ENCODE measurements around the gene GDPD3.
"Not testable (repeated sequence)": the region's sequence is repeated elsewhere in the genome, so short reads cannot be mapped to it uniquely, and the experiment has no call there.

The GDPD3 gene

DNA sequence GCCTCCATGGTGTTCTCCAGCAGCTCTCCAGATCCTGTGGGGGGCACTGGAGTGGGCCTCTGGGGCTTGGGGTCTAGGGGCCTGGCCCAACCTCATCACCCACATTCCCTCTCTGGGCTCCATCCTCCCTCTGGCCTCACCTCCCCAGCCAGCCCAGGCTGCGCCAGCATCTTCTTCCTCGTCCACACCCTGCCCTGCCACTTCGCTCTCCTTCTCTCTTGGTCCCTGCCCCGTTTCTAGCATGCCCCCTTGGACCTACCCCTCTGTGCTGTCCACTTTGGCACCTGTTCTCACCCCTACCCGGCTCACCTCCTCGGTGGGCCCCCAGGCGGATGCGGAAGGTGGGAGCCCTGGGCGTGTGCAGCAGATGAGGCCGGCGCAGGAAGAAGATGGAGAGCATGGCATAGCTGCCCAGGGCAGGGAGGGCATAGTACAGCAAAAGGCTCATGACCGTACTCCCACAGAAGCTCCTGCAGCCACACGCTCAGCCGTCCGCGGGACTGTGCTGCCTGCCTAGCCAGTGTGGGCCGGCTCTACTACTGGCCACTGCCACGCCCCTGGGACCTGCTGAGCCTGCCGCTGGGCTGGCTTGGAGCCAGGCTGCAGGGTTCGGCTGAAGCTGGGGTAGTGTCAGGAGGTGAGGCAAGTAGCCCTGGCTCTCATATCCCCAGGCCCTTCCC lies at the start of gene GDPD3:
TSS of gene GDPD3 (minus strand) at position 507 of the 680 bp plus-strand sequence. CDS start at position 448, 59 bp downstream.
- no peak for DNase-seq (ENCODE audit: low read depth in 2 of 2)

DNA sequence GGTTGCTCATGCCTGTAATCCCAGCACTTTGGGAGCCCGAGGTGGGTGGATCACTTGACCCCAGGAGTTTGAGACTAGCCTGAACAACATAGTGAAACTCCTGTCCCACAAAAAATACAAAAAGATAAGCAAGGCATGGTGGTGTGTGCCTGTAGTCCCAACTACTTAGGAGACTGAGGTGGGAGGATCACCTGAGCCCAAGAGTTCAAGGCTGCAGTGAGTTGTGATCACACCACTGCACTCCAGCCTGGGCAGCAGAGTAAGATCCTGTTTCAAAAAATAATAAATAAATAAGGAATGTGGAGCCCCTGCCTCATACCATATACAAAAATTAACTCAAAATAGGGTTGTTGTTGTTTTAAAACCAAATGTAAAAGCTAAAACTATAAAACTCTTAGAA lies 43.9 kb upstream of the GDPD3 start:
- no peak for DNase-seq (ENCODE audit: low read depth in 2 of 2)

DNA sequence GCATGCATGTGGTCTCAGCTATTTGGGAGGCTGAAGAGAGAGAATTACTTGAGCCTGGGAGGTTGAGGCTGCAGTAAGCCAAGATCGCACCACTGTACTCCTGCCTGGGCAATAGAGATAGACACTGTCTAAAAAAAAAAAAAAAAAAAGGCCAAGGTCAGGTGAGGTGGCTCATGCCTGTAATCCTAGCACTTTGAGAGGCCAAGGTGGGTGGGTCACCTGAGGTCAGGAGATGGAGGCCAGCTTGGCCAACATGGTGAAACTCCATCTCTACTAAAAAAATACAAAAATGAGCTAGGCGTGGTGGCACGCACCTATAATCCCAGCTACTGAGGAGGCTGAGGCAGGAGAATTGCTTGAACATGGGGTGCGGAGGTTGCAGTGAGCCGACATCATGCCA lies 41.9 kb upstream of the GDPD3 start:
- no peak for DNase-seq (ENCODE audit: low read depth in 2 of 2)

GRCh38 chr16:30152517-30152916 lies 39.2 kb upstream of the GDPD3 start:
- DNase-seq (ENCODE audit: low read depth in 2 of 2): no peak

- no peak for DNase-seq (ENCODE audit: low read depth in 2 of 2)
Measured at GRCh38 chr16:30151091-30151490, 37.8 kb upstream of the GDPD3 start.

GRCh38 chr16:30149250-30149930 lies 36.1 kb upstream of the GDPD3 start:
- DNase-seq (ENCODE audit: low read depth in 2 of 2): no peak

GRCh38 chr16:30147843-30148510 lies 34.6 kb upstream of the GDPD3 start:
- DNase-seq (ENCODE audit: low read depth in 2 of 2): no peak

DNA sequence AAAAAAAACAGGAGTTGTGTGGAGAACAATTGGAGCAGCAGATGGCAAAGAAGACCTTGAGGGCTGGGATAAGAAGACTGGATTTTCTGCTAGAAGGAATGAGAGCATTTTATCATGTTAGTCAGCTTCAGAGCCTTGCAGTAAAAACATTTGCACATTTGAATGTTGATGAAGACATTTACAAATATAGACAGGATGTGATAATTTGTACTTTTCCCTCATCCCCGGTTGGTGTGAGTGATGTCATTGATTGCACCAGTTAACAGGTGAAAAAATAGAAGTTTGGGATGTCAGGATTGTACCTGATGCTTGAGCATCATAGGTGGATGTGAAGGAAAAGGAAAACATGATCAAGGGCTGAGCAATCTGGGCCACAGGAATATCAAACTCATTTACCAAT lies 32.3 kb upstream of the GDPD3 start:
- no peak for DNase-seq (ENCODE audit: low read depth in 2 of 2)

GRCh38 chr16:30144917-30145316 lies 31.6 kb upstream of the GDPD3 start:
- no peak for DNase-seq (ENCODE audit: low read depth in 2 of 2)

DNA sequence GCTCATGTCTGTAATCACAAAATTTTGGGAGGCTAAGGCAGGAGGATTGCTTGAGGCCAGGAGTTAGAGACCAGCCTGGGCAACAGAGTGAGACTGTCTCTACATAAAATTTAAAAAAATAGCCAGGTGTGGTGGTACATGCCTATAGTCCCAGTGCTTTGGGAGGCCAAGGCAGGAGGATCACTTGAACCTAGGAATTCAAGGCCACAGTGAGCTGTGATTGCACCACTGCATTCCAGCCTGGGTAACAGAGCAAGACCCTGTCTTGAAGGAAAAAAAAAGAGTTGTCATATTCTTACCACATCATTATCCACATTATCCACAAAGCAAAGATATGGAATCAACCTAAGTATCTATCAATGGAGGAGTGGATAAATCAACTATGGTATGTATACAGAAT lies 30.7 kb upstream of the GDPD3 start:
- no peak for DNase-seq (ENCODE audit: low read depth in 2 of 2)

GRCh38 chr16:30143347-30143702 lies 30.0 kb upstream of the GDPD3 start:
- no peak for DNase-seq (ENCODE audit: low read depth in 2 of 2)

GRCh38 chr16:30142672-30143346 lies 29.5 kb upstream of the GDPD3 start:
- DNase-seq (ENCODE audit: low read depth in 2 of 2): no peak

DNA sequence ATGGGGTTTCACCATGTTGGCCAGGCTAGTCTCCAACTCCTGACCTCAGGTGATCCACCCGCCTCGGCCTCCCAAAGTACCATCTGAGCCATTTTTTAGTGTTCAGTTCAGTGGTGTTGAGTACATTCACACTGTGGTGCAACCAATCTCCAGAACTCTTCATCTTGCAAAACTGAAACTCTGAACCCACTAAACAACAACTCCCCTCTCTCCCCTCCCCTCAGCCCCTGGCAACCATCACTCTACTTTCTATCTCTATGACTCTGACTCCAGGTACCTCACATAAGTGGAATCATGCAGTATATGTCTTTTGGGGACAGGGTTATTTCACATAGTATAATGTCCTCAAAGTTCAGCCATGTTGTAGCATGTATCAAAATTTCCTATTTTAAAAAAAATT lies 28.4 kb upstream of the GDPD3 start:
- no peak for DNase-seq (ENCODE audit: low read depth in 2 of 2)

DNA sequence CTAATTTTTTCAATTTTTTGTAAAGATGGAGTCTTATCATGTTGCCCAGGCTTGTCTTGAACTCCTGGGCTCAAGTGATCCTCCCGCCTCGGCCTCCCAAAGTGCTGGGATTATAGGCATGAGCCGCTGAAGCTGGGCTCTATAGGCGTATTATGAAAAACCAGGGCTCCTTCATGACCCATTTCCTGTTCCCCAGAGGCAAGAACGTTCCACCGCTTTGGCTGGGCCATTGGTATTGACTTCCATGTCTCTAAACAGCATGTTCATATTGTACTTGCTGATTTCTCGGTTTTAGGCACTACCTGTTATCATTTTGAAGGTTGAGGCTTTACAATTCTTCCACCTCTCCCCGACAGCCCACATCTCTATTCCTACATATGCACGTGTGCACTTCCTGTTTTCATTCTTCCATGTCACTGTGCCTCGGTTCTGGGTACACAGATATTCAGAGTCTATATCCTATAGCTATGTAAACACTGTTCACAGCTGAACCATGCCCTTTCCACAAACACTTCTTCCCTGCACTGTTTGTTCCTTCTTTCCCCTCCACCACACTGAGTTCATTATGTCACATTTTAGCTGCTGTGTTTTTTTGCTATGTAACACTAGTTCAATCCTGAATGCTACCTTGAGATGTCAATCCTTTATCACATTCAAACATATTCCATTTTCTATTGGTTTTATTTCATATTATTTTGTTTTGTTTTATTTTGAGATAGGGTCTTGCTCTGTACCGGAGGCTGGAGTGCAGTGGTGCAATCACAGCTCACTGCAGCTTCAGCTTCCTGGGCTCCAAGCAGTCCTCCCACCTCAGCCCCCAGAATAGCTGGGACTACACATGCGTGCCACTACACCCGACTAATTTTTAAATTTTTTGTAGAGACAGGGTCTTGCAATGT lies 26.5 kb upstream of the GDPD3 start:
- no peak for DNase-seq (ENCODE audit: low read depth in 2 of 2)

- no peak for DNase-seq (ENCODE audit: low read depth in 2 of 2)
Measured at GRCh38 chr16:30137897-30138296, 24.6 kb upstream of the GDPD3 start.

DNA sequence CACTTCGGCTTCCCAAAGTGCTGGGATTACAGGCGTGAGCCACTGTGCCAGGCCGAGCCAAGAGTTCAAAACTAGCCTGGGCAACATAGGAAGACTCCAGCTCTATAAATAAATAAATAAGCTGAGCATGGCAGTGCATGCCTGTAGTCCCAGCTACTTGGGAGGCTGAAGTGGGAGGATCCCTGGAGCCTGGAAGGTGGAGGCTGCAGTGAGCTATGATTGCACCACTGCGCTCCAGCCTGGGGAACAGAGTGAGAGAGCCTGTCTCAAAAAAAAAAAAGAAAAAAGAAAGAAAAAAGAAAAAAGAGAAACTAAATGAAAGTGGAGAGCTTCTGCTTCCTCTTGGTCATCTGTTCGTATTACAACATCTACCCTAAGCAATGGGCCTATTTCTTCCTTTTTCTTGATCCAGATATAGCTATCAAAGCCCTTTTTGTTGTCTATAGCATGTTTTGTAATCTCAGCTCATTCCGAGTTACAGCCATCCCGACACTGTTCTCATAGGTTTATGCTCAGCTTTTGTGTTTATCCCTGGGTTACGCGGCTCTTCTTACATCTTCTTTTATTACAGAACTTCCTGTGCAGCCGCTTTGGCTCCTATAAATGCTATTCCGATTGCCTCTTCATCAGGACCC lies 23.8 kb upstream of the GDPD3 start:
- DNase-seq (ENCODE audit: low read depth in 2 of 2): no peak

DNA sequence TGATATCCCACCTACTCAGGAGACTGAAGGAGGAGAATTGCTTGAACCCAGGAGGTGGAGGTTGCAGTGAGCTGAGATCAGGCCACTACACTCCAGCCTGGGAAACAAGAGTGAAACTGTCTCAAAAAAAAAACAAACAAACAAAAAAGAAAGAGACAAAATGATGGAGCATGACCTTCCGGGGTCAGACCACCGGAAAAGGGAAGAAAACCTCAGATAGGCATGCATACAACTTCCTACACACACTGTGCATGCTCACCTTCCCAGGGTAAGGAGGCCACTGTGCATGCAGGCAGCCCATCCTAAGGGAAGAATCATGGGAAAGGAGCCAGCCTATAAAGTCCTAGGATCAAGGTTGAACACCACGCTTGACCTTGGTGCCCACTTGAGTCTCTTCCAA lies 19.3 kb upstream of the GDPD3 start:
- no peak for DNase-seq (ENCODE audit: low read depth in 2 of 2)

DNA sequence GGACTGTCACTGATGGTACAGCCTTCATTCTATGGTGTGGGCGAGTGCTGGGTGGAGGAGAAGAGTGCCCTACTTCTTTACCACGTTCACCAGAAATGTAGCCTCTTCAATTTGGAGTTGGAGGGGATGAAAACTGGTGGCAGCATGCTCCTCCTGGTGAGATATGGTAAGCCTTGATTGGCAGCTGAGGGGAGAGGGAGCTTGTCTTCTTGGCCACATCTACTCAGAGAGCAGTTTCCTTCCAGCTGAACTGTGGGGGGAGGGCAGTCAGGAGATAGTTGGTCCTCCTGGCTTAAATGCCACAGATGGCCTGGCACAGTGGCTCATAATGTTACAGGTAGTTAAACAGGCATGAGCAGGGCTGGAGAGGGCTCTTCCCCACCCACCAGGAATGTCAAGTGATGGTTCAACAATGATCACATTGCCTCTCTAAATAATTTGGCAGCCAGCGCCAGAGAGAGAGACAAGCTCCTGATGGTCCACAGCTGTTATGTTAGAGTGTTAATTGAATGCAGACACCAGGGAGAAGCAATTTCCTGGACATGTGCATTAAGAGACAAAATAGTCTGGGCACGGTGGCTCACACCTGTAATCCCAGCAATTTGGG lies 18.6 kb upstream of the GDPD3 start:
- no peak for DNase-seq (ENCODE audit: low read depth in 2 of 2)

GRCh38 chr16:30127993-30128392 lies 14.7 kb upstream of the GDPD3 start:
- no peak for DNase-seq (ENCODE audit: low read depth in 2 of 2)

- not testable (repeated sequence) for DNase-seq (ENCODE audit: low read depth in 2 of 2)
Measured at GRCh38 chr16:30125690-30126089, 12.4 kb upstream of the GDPD3 start.

DNA sequence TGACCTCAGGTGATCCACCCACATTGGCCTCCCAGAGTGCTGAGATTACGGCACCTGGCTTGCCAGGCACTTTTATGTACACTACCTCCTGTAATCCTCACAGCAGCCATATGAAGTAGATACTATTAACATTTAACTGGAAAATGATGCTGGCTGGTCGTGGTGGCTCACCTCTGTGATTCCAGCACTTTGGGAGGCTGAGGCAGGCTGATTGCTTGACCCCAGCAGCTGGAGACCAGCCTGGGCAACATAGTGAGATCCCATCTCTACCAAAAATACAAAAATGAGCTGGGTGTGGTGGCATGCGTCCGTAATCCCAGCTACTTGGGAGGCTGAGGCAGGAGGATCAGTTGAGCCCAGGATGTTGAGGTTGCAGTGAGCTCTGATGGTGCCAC lies 11.6 kb upstream of the GDPD3 start:
- no peak for DNase-seq (ENCODE audit: low read depth in 2 of 2)

Data from stimulated activated CD8-positive, alpha-beta memory T cell treated with anti-CD3 and anti-CD28 coated beads, Interleukin-2, amount 100 ng/mL, for 1 hour (primary cell).